Measurements from ENCODE around the gene NDUFA6. TPM values are rescaled to one million over a fixed set of nuclear protein-coding genes. Genes with fewer than 3 reads are reported as not detected.

NDUFA6 gene
- polyA plus RNA-seq, 1 donor (not counting 4 experiments of a cell fraction or from before 2014, with no cell fraction given) = 86.7 TPM

GRCh38 chr22:42066937-42067336 is 23.6 kb downstream of the NDUFA6 start:
- no peaks in the 10 kb centered on the region for H3K27me3 ChIP-seq (ENCODE audit: control insufficient read depth, extremely low read depth, insufficient read depth, low read length)
- H3K9ac ChIP-seq (ENCODE audit: control insufficient read depth, extremely low read depth, insufficient read depth, low read length) = no peak overlapping the region
- peaks cover 9 to 20% of the 10 kb centered on the region in 2 experiments for H3K36me3 ChIP-seq (ENCODE audit: control insufficient read depth in 2 of 2, extremely low read depth in 1 of 2, insufficient read depth in 2 of 2, low read length in 2 of 2)
- H3K4me2 ChIP-seq (ENCODE audit: control insufficient read depth, extremely low read depth, insufficient read depth, low read depth, low read length) = no peak overlapping the region
- dilution Hi-C loops (cut with MboI; ENCODE audit: extremely low pct_ligation_motif_present, low sequenced_read_pairs) = no loop called here
- FAIRE-seq = no peak
- no peak overlapping the region for H3K4me3 ChIP-seq (ENCODE audit: control insufficient read depth in 2 of 3, extremely low read depth in 1 of 3, insufficient read depth in 2 of 3, low read depth in 1 of 3, low read length in 3 of 3)
- H3K4me1 ChIP-seq (ENCODE audit: control insufficient read depth, extremely low read depth, insufficient read depth, low read length) = peaks cover 14% of the 10 kb centered on the region
- no peak for DNase-seq (ENCODE audit: low read depth, low spot score)
- no peaks in the 10 kb centered on the region for H3K9me3 ChIP-seq (ENCODE audit: control insufficient read depth, low read depth, low read length)
- peaks cover 3% of the 10 kb centered on the region for H3K79me2 ChIP-seq (ENCODE audit: control insufficient read depth, insufficient read depth, low read length)
- no peak overlapping the region for H3K27ac ChIP-seq (ENCODE audit: control insufficient read depth, insufficient read depth, low read length)
- no peaks in the 10 kb centered on the region for H3K9me1 ChIP-seq (ENCODE audit: control insufficient read depth, extremely low read depth, insufficient read depth, low read length)
- TF ChIP-seq EZH2 (IDR thresholded peaks at IDR 0.05; ENCODE audit: low read length) (no peak), CTCF (optimal IDR thresholded peaks at IDR 0.05 in 1 of 3, IDR thresholded peaks at IDR 0.05 in 1 of 3, conservative IDR thresholded peaks at IDR 0.05 in 1 of 3; ENCODE audit: extremely low read depth in 1 of 3, insufficient read depth in 2 of 3, low read length in 3 of 3) (no peak)
- no peaks in the 10 kb centered on the region for H4K20me1 ChIP-seq (ENCODE audit: control insufficient read depth, extremely low read depth, insufficient read depth, low read length)
- no peak overlapping the region for H2AFZ ChIP-seq (ENCODE audit: control insufficient read depth, low read length)

- no peaks in the 10 kb centered on the region for H4K20me1 ChIP-seq (ENCODE audit: control insufficient read depth, extremely low read depth, insufficient read depth, low read length)
- H3K9ac ChIP-seq (ENCODE audit: control insufficient read depth, extremely low read depth, insufficient read depth, low read length) = no peak overlapping the region
- dilution Hi-C loops (cut with MboI; ENCODE audit: extremely low pct_ligation_motif_present, low sequenced_read_pairs) = no loop called here
- no peak overlapping the region for H3K27ac ChIP-seq (ENCODE audit: control insufficient read depth, insufficient read depth, low read length)
- H3K27me3 ChIP-seq (ENCODE audit: control insufficient read depth, extremely low read depth, insufficient read depth, low read length) = no peaks in the 10 kb centered on the region
- H3K9me3 ChIP-seq (ENCODE audit: control insufficient read depth, low read depth, low read length) = no peaks in the 10 kb centered on the region
- no peak overlapping the region for H3K4me3 ChIP-seq (ENCODE audit: control insufficient read depth in 2 of 3, extremely low read depth in 1 of 3, insufficient read depth in 2 of 3, low read depth in 1 of 3, low read length in 3 of 3)
- no peaks in the 10 kb centered on the region for H3K9me1 ChIP-seq (ENCODE audit: control insufficient read depth, extremely low read depth, insufficient read depth, low read length)
- H3K4me1 ChIP-seq (ENCODE audit: control insufficient read depth, extremely low read depth, insufficient read depth, low read length) = peaks cover 12% of the 10 kb centered on the region
- FAIRE-seq = no peak
- H3K79me2 ChIP-seq (ENCODE audit: control insufficient read depth, insufficient read depth, low read length) = peaks cover 3% of the 10 kb centered on the region
- no peak overlapping the region for H2AFZ ChIP-seq (ENCODE audit: control insufficient read depth, low read length)
- H3K36me3 ChIP-seq (ENCODE audit: control insufficient read depth in 2 of 2, extremely low read depth in 1 of 2, insufficient read depth in 2 of 2, low read length in 2 of 2) = peaks cover 9 to 21% of the 10 kb centered on the region in 2 experiments
- no peak for DNase-seq (ENCODE audit: low read depth, low spot score)
- TF ChIP-seq EZH2 (IDR thresholded peaks at IDR 0.05; ENCODE audit: low read length) (no peak), CTCF (optimal IDR thresholded peaks at IDR 0.05 in 1 of 3, IDR thresholded peaks at IDR 0.05 in 1 of 3, conservative IDR thresholded peaks at IDR 0.05 in 1 of 3; ENCODE audit: extremely low read depth in 1 of 3, insufficient read depth in 2 of 3, low read length in 3 of 3) (no peak)
- no peak overlapping the region for H3K4me2 ChIP-seq (ENCODE audit: control insufficient read depth, extremely low read depth, insufficient read depth, low read depth, low read length)
Measured at GRCh38 chr22:42066126-42066761, 24.3 kb downstream of the NDUFA6 start.
